Retinal pigment epithelial cell (primary cell): ENCODE measurements around the gene FIGNL2.

Experiments used
- DNase-seq: peaks from one replicate; pipeline ENCODE4 v3.0.0-alpha.2; 2010; ENCODE audit warnings: low read depth
- H3K4me3 ChIP-seq: 2 replicates; pipeline ENCODE4 v1.5.1; 2011; ENCODE audit warnings: mild to moderate bottlenecking, low read length, control low read depth, moderate library complexity
- TF ChIP-seq, protein P1 (sequence below): conservative IDR thresholded peaks from 2 replicates; pipeline ENCODE4 v1.5.1; 2011; ENCODE audit warnings: low read depth, low read length, control low read depth, inconsistent platforms

The FIGNL2 gene, protein sequence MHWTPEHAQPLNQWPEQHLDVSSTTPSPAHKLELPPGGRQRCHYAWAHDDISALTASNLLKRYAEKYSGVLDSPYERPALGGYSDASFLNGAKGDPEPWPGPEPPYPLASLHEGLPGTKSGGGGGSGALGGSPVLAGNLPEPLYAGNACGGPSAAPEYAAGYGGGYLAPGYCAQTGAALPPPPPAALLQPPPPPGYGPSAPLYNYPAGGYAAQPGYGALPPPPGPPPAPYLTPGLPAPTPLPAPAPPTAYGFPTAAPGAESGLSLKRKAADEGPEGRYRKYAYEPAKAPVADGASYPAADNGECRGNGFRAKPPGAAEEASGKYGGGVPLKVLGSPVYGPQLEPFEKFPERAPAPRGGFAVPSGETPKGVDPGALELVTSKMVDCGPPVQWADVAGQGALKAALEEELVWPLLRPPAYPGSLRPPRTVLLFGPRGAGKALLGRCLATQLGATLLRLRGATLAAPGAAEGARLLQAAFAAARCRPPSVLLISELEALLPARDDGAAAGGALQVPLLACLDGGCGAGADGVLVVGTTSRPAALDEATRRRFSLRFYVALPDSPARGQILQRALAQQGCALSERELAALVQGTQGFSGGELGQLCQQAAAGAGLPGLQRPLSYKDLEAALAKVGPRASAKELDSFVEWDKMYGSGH

DNA sequence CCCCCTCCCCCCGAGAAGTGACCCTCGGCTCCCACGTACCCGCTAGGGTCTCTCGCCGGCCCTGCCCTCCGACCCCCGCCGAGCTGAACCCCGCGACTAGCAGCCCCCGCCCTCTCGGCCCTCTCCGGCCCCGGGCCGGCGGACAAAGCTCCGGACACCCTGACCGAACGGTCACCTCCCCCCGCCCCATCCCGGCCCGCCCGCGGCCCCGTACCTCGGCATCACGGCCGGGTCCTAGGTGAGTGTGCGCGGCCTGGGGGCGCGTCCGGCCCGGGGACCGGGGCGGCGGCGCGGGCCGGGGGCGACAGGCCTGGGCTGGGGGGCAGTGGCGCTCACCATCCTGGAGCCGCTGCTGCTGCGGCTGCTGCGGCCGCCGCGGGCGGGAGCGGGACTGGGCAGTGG lies at the start of gene FIGNL2:
Gene FIGNL2 (minus strand): TSS at position 393 of the 402 bp plus-strand sequence. CDS start 26,305 bp downstream, outside the sequence.
- H3K4me3 ChIP-seq, result peak within 1 kb of the TSS; percentile 62
- DNase-seq, result no peak
- TF ChIP-seq, protein P1, sequence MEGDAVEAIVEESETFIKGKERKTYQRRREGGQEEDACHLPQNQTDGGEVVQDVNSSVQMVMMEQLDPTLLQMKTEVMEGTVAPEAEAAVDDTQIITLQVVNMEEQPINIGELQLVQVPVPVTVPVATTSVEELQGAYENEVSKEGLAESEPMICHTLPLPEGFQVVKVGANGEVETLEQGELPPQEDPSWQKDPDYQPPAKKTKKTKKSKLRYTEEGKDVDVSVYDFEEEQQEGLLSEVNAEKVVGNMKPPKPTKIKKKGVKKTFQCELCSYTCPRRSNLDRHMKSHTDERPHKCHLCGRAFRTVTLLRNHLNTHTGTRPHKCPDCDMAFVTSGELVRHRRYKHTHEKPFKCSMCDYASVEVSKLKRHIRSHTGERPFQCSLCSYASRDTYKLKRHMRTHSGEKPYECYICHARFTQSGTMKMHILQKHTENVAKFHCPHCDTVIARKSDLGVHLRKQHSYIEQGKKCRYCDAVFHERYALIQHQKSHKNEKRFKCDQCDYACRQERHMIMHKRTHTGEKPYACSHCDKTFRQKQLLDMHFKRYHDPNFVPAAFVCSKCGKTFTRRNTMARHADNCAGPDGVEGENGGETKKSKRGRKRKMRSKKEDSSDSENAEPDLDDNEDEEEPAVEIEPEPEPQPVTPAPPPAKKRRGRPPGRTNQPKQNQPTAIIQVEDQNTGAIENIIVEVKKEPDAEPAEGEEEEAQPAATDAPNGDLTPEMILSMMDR, result no peak

DNA sequence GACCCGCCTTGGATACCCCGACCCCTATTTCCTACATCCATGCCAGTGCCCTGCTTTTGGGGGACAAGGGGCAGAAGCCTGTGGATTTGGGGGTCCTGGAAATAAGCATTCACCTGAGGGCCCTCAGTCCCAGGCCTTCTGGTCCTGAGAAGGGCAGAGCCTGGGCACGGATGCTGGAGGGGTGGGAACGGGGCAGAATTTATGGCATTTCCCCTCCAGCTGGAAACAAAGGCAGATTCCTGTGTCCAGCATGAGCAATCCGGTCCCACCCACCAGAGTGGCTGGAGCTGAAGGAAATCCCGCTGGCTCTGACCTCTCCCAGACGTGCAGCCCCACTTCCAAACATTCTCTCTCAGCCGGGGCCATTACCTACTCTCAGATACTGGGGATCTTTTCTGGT lies 48.7 kb upstream of the FIGNL2 start:
- H3K4me3 ChIP-seq, result no peak overlapping the region
- DNase-seq, result no peak
- TF ChIP-seq, protein P1, result no peak

DNA sequence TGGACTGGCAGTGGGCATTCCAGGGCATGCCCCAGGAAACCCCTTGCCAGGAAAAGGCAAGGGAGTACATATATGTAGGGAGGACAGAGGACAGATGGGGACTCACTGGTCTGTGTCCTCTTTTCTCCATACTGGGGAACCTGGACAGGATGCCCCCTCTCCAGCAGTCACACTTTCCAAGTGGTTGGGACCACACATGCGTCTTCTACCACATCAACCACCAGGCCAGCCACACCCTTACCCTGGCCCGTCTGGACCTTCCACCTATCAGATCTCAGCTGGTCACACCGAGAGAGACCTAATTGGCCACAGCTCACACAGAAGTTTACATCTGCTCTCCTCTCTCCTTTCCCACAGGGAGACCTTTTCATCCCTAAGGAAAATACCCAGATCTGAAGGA lies 47.7 kb upstream of the FIGNL2 start:
- TF ChIP-seq, protein P1, result no peak
- DNase-seq, result no peak

DNA sequence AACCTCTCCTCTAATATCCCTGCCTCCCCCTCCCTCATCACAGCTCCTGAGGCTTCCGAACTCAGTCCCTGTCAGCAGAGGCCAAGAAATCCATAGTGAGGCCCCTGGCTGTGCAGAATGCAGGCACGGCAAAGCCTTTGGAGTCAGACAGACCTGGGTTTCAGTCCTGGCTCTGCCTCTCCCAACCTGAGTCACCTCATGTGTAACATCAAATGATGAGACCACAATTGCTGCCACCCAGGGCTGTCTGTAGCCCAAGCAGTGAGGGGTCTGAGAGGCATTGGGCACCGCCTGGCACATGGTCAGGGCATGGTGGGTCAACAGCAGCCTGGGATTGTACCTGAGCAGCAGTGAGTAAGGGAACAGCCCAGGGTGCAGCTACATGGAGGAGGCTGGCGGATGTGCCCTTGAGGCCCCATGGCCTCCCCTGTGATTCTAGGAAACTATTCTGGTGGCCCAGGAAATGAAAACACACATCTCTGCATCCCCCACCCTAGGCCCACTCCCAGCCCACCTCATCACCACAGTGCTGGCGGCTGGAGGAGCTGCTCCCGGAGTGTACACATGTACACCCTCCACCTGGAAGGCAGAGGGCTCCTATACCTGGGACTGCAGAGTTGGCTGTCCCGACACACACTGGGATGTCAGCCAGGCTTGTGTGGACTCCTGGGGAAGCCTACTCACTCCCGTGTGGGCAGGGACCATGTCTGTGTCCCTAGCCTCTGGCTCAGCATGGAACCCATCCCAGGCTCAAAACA lies 47.0 kb upstream of the FIGNL2 start:
- TF ChIP-seq, protein P1, result no peak
- no peak overlapping the region for H3K4me3 ChIP-seq
- no peak for DNase-seq

More for the DNA sequence above, 47.7 kb upstream of the FIGNL2 start:
- H3K4me3 ChIP-seq, result no peak overlapping the region

DNA sequence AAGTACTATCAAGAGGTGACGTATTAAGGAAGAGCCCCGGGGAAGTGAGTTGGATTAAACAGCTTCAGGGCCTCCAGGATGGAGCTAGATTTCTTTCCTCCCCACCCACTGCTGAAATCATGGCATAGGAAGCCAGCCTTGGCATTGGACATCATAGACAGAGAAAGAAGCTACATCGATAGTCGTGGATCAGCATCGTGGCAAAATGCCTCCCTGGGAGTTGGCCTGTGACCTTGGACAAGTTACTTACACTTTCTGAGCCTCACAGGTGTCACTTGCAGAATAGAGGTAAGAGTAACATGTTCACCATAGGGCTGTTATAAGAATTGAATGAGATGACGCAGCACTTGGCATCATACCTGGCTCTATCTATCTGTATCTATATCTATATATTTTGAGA lies 45.3 kb upstream of the FIGNL2 start:
- TF ChIP-seq, protein P1, result no peak
- no peak overlapping the region for H3K4me3 ChIP-seq
- no peak for DNase-seq

DNA sequence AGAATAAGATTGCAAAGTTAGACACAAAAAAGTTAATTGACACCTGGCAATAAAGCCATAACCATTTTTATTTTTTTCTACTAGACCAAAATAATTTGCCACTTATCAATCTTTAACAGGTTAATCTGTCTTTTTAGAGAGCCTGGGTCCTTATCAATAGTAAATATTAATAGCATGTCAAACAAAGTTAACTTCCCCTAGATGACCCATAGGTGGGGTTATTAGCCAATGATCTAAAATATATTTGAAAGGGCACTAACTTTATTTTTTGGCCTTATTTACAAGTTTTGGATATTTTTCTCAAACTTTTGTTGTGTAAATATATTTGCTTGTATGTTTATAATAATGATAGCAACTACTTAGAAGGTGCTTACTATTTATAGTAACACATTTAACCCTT lies 43.3 kb upstream of the FIGNL2 start:
- no peak for DNase-seq
- TF ChIP-seq, protein P1, result peak; percentile 42
- no peak overlapping the region for H3K4me3 ChIP-seq
